Vagina (tissue), 2 donors: Measurements from ENCODE around the gene SLC9A2.

ENCODE experiments used
- POLR2A ChIP-seq, 2 donors: fragments of 450-650 bp; IDR thresholded peaks; one replicate each; pipeline ENCODE4 v1.6.1; 2017; ENCODE audit warnings: antibody characterized with exemption in 2 of 2, mild to moderate bottlenecking in 2 of 2, moderate library complexity in 2 of 2
- TF ChIP-seq, protein P1 (sequence below), 3 experiments: fragments of 450-650 bp in 2 of 3; fragments of 200-600 bp in 1 of 3; sonication (generic) in 1 of 3; IDR thresholded peaks; one replicate each; pipeline ENCODE4 v1.5.1; 2017 to 2019; ENCODE audit warnings: antibody characterized with exemption in 3 of 3, mild to moderate bottlenecking in 2 of 3, moderate library complexity in 2 of 3

GRCh38 chr2:102696463-102696862 lies 77.1 kb downstream of the SLC9A2 start:
- TF ChIP-seq, protein P1, sequence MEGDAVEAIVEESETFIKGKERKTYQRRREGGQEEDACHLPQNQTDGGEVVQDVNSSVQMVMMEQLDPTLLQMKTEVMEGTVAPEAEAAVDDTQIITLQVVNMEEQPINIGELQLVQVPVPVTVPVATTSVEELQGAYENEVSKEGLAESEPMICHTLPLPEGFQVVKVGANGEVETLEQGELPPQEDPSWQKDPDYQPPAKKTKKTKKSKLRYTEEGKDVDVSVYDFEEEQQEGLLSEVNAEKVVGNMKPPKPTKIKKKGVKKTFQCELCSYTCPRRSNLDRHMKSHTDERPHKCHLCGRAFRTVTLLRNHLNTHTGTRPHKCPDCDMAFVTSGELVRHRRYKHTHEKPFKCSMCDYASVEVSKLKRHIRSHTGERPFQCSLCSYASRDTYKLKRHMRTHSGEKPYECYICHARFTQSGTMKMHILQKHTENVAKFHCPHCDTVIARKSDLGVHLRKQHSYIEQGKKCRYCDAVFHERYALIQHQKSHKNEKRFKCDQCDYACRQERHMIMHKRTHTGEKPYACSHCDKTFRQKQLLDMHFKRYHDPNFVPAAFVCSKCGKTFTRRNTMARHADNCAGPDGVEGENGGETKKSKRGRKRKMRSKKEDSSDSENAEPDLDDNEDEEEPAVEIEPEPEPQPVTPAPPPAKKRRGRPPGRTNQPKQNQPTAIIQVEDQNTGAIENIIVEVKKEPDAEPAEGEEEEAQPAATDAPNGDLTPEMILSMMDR (IDR thresholded peaks at IDR 0.05), result no peak
- TF ChIP-seq POLR2A (IDR thresholded peaks at IDR 0.05), result no peak
